Upper lobe of left lung (tissue), 6 donors: Measurements from ENCODE around the gene MLX. TPM values are rescaled to one million over a fixed set of nuclear protein-coding genes. Genes with fewer than 3 reads are reported as not detected.

ENCODE experiments used
- ATAC-seq, 2 donors: fragments of 200-7000 bp; cut with Tn5 transposase; one replicate each; pipeline ENCODE4 v1.9.1; 2022; ENCODE audit warnings: mild to moderate bottlenecking in 2 of 2, moderate library complexity in 2 of 2; ENCODE audit not compliant: low FRiP score in 2 of 2
- DNase-seq, 2 donors: peaks; one replicate each; pipeline ENCODE4 v3.0.0-alpha.2; 2019 to 2020
- H3K27ac ChIP-seq, 4 donors: fragments of 200-600 bp; sonication (generic); one replicate each; pipeline ENCODE4 v1.5.1; 2016 to 2019
- H3K27me3 ChIP-seq, 4 donors: fragments of 200-600 bp; sonication (generic); one replicate each; pipeline ENCODE4 v1.5.1; 2017 to 2019
- H3K36me3 ChIP-seq, 4 donors: fragments of 200-600 bp; sonication (generic); one replicate each; pipeline ENCODE4 v1.5.1; 2016 to 2019
- H3K4me1 ChIP-seq, 4 donors: fragments of 200-600 bp; sonication (generic); one replicate each; pipeline ENCODE4 v1.5.1; 2018 to 2019
- H3K4me3 ChIP-seq, 4 donors: fragments of 200-600 bp; sonication (generic); one replicate each; pipeline ENCODE4 v1.5.1; 2017 to 2019; ENCODE audit warnings: mild to moderate bottlenecking in 2 of 4, moderate library complexity in 1 of 4
- H3K9me3 ChIP-seq, 4 donors: fragments of 200-600 bp; sonication (generic); one replicate each; pipeline ENCODE4 v1.5.1; 2018 to 2019
- CTCF ChIP-seq, 6 experiments: fragments of 450-650 bp in 4 of 6; fragments of 200-600 bp in 2 of 6; sonication (generic) in 2 of 6; IDR thresholded peaks; one replicate each; pipeline ENCODE4 v1.5.1; 2016 to 2019; ENCODE audit warnings: antibody characterized with exemption in 6 of 6
- EP300 ChIP-seq, 4 donors: sonication (generic); formaldehyde crosslinking; IDR thresholded peaks; one replicate each; pipeline ENCODE4 v1.5.1; 2017; ENCODE audit warnings: antibody characterized with exemption in 4 of 4, control low read depth in 2 of 4
- POLR2A ChIP-seq, 4 donors: fragments of 450-650 bp; IDR thresholded peaks; one replicate each; pipeline ENCODE4 v1.5.1; 2016 to 2017; ENCODE audit warnings: antibody characterized with exemption in 4 of 4, mild to moderate bottlenecking in 2 of 4
- POLR2AphosphoS5 ChIP-seq, 2 donors: sonication (generic); formaldehyde crosslinking; IDR thresholded peaks; one replicate each; pipeline ENCODE4 v1.5.1; 2017; ENCODE audit warnings: antibody characterized with exemption in 2 of 2
- WGBS, 2 donors: methylation state at CpG; one replicate each; pipeline ENCODE4 v1.1.5; 2017 to 2018; 5-methylcytosine and 5-hydroxymethylcytosine counted together
- total RNA-seq, 6 donors: library from RNA; depleted of rRNA in 4 of 6; stranded (reverse); fragments of >200 nt in 4 of 6; gene quantifications; one replicate each; pipeline versions ENCODE4 v1.1.0 to v1.2.1, GENCODE V29; 2016 to 2021
- donor health status: DM: no; HTN: no; CAD: no; lungs with moderate emphysema.
- donor health status: DM: no; HTN: yes; CAD: no; lungs with severe emphysema.

The MLX gene
- total RNA-seq, 6 donors from 2014 or later = 61.8 to 104 (median 83.5) TPM

GRCh38 chr17:42563950-42564349 is 3.0 kb upstream of the MLX start:
- DNase-seq (no peak), ATAC-seq (no peak)
- Histone ChIP-seq H3K4me1 (peaks cover 53 to 79% (median 55%) of the 10 kb centered on the region in 4 donors), H3K9me3 (no peaks in the 10 kb centered on the region), H3K36me3 (peaks cover 0 to 34% (median 26%) of the 10 kb centered on the region in 4 donors), H3K4me3 (peak overlapping the region in 1 of 4 donors; percentile 69), H3K27me3 (no peaks in the 10 kb centered on the region), H3K27ac (peak overlapping the region; percentile 18 to 96 (median 88))
- WGBS, 2 donors = 86 to 87% methylated on average over 9 of the region's 9 CpGs
- TF ChIP-seq EP300 (IDR thresholded peaks at IDR 0.05) = no peak
- no peak for TF ChIP-seq POLR2AphosphoS5 (IDR thresholded peaks at IDR 0.05)
- TF ChIP-seq POLR2A (IDR thresholded peaks at IDR 0.05) = no peak
- TF ChIP-seq CTCF (IDR thresholded peaks at IDR 0.05) = no peak

GRCh38 chr17:42564815-42565522 is 1.9 kb upstream of the MLX start:
- H3K36me3 ChIP-seq = peaks cover 6 to 44% (median 37%) of the 10 kb centered on the region in 4 donors
- TF ChIP-seq POLR2A (IDR thresholded peaks at IDR 0.05) (no peak), EP300 (IDR thresholded peaks at IDR 0.05) (no peak), CTCF (IDR thresholded peaks at IDR 0.05) (no peak), POLR2AphosphoS5 (IDR thresholded peaks at IDR 0.05) (no peak)
- ATAC-seq (no peak), DNase-seq (no peak)
- H3K4me1 ChIP-seq = peaks cover 51 to 73% (median 54%) of the 10 kb centered on the region in 4 donors
- H3K27ac ChIP-seq = peak overlapping the region in 3 of 4 donors; percentile 18 to 96 (median 25)
- H3K27me3 ChIP-seq = no peaks in the 10 kb centered on the region
- 90 to 95% methylated on average over 12 to 15 of the region's 15 CpGs for WGBS, 2 donors
- no peak overlapping the region for H3K4me3 ChIP-seq
- no peaks in the 10 kb centered on the region for H3K9me3 ChIP-seq

- Histone ChIP-seq H3K4me3 (peak overlapping the region in 1 of 4 donors; percentile 91), H3K4me1 (peaks cover 51 to 66% (median 54%) of the 10 kb centered on the region in 4 donors), H3K27me3 (no peaks in the 10 kb centered on the region), H3K9me3 (no peaks in the 10 kb centered on the region), H3K27ac (peak overlapping the region; percentile 96 to 99 (median 97)), H3K36me3 (peaks cover 10 to 51% (median 44%) of the 10 kb centered on the region in 4 donors)
- WGBS, 2 donors = 95 to 97% methylated on average over 4 to 12 of the region's 16 CpGs
- DNase-seq (no peak), ATAC-seq (no peak)
- TF ChIP-seq POLR2A (IDR thresholded peaks at IDR 0.05) = no peak
- no peak for TF ChIP-seq CTCF (IDR thresholded peaks at IDR 0.05)
- no peak for TF ChIP-seq EP300 (IDR thresholded peaks at IDR 0.05)
- no peak for TF ChIP-seq POLR2AphosphoS5 (IDR thresholded peaks at IDR 0.05)
These were observed 1.2 kb upstream of the MLX start for GRCh38 chr17:42565523-42566214.

GRCh38 chr17:42566215-42566882 is 551 bp upstream of the MLX start:
- ATAC-seq (no peak), DNase-seq (no peak)
- peaks cover 52 to 66% (median 54%) of the 10 kb centered on the region in 4 donors for H3K4me1 ChIP-seq
- no peak for TF ChIP-seq POLR2A (IDR thresholded peaks at IDR 0.05)
- TF ChIP-seq EP300 (IDR thresholded peaks at IDR 0.05) = no peak
- TF ChIP-seq POLR2AphosphoS5 (IDR thresholded peaks at IDR 0.05) = no peak
- no peak for TF ChIP-seq CTCF (IDR thresholded peaks at IDR 0.05)
- H3K36me3 ChIP-seq = peaks cover 15 to 58% (median 50%) of the 10 kb centered on the region in 4 donors
- peak overlapping the region; percentile 96 to 99 (median 97) for H3K27ac ChIP-seq
- H3K27me3 ChIP-seq = no peaks in the 10 kb centered on the region
- 53 to 77% methylated on average over 10 to 12 of the region's 28 CpGs for WGBS, 2 donors
- H3K4me3 ChIP-seq = peak overlapping the region; percentile 8 to 95 (median 90)
- H3K9me3 ChIP-seq = no peaks in the 10 kb centered on the region
